ENCODE data around the gene LMBRD2.

Gene LMBRD2

GRCh38 chr5:36096486-36096885 lies 55.2 kb downstream of the LMBRD2 start:
- no peak for DNase-seq

GRCh38 chr5:36089989-36090388 lies 61.7 kb downstream of the LMBRD2 start:
- no peak for DNase-seq

GRCh38 chr5:36079200-36079781 lies 72.4 kb downstream of the LMBRD2 start:
- peak; percentile 70 for DNase-seq

- no peak for DNase-seq
Observed at GRCh38 chr5:36078430-36078829, 73.3 kb downstream of the LMBRD2 start.

- DNase-seq, result peak; percentile 22
Observed at GRCh38 chr5:36073595-36074216, 78.0 kb downstream of the LMBRD2 start.

GRCh38 chr5:36070687-36071571 lies 80.8 kb downstream of the LMBRD2 start:
- no peak for DNase-seq

GRCh38 chr5:36068751-36069281 lies 82.9 kb downstream of the LMBRD2 start:
- DNase-seq, result no peak

- DNase-seq, result no peak
Observed at GRCh38 chr5:36066540-36067210, 85.0 kb downstream of the LMBRD2 start, which contains the start of gene UGT3A2. Gene UGT3A2 (minus strand): TSS chr5:36066882. CDS start chr5:36066789, 93 bp downstream.

GRCh38 chr5:36066001-36066539 lies 85.6 kb downstream of the LMBRD2 start:
- DNase-seq, result no peak

- DNase-seq, result no peak
Observed at GRCh38 chr5:36060420-36060887, 91.2 kb downstream of the LMBRD2 start.

- DNase-seq, result no peak
Observed at GRCh38 chr5:36059571-36060419, 91.9 kb downstream of the LMBRD2 start.

GRCh38 chr5:36058776-36059175 lies 92.9 kb downstream of the LMBRD2 start:
- DNase-seq, result peak; percentile 14

- DNase-seq, result no peak
Observed at GRCh38 chr5:36057386-36057785, 94.3 kb downstream of the LMBRD2 start.

- no peak for DNase-seq
Observed at GRCh38 chr5:36056422-36056821, 95.3 kb downstream of the LMBRD2 start.

GRCh38 chr5:36055984-36056383 lies 95.7 kb downstream of the LMBRD2 start:
- DNase-seq, result no peak

- DNase-seq, result no peak
Observed at GRCh38 chr5:36054647-36055046, 97.0 kb downstream of the LMBRD2 start.

GRCh38 chr5:36052538-36052937 lies 99.1 kb downstream of the LMBRD2 start:
- DNase-seq, result no peak

GRCh38 chr5:36049949-36050348 lies 101.7 kb downstream of the LMBRD2 start:
- DNase-seq, result no peak
